ENCODE results near the gene GUK1.

Gene GUK1

DNA sequence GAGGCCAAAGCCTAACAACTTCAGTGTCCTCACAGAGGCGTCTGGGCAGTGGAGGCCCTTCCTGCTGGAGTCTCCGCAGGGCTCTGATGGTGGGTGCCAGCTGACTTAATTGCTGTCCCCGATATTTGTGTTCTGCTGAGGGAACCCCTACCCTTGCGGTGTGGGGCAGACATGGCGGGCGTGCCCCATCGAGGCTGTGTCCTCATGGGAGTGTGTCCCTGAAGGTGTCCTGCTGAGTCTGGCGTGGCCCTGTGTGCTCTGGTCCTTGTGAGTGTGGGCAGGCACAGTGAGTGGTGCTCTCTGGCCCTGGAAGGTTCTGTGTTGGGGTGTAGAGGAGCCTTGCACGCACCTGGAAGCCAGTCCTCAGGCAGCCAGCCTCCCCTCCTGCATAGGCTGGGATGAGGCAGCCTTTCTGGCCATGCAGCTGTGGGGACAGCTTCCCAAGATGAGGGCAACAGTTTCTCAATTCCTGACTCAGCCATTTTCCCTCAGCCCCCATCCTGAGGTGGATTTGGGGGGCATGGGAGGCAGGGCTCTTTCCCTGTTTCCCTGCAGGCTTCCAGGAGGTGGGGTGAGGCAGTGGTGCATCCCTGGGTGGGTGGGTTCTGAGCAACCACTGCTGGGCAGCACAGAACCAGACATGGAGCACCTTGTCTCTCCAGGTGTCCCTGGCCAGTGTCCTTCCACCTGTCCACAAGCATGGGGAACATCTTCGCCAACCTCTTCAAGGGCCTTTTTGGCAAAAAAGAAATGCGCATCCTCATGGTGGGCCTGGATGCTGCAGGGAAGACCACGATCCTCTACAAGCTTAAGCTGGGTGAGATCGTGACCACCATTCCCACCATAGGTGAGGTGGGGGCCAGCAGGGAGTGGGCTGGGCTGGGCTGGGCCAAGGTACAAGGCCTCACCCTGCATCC is 43.4 kb upstream of the GUK1 start:
- Histone ChIP-seq H3K27ac (ENCODE audit: low read depth in 2 of 2, low read length in 2 of 2) (no peak overlapping the region), H3K4me3 (ENCODE audit: low read length in 2 of 2) (no peak overlapping the region), H3K9ac (ENCODE audit: low read depth in 1 of 2, low read length in 2 of 2) (no peak overlapping the region), H3K36me3 (ENCODE audit: control insufficient read depth in 2 of 2, insufficient read depth in 2 of 2, low read length in 2 of 2) (peaks cover 40 to 60% of the 10 kb centered on the region in 2 donors), H3K27me3 (ENCODE audit: control insufficient read depth in 2 of 2, insufficient read depth in 2 of 2, low read length in 2 of 2) (no peaks in the 10 kb centered on the region), H3K9me3 (ENCODE audit: control insufficient read depth in 2 of 2, low read length in 2 of 2) (peaks cover 0 to 4% of the 10 kb centered on the region in 2 donors), H3K4me1 (ENCODE audit: control insufficient read depth in 2 of 2, insufficient read depth in 2 of 2, low read length in 2 of 2) (peaks cover 10 to 12% of the 10 kb centered on the region in 2 donors)

DNA sequence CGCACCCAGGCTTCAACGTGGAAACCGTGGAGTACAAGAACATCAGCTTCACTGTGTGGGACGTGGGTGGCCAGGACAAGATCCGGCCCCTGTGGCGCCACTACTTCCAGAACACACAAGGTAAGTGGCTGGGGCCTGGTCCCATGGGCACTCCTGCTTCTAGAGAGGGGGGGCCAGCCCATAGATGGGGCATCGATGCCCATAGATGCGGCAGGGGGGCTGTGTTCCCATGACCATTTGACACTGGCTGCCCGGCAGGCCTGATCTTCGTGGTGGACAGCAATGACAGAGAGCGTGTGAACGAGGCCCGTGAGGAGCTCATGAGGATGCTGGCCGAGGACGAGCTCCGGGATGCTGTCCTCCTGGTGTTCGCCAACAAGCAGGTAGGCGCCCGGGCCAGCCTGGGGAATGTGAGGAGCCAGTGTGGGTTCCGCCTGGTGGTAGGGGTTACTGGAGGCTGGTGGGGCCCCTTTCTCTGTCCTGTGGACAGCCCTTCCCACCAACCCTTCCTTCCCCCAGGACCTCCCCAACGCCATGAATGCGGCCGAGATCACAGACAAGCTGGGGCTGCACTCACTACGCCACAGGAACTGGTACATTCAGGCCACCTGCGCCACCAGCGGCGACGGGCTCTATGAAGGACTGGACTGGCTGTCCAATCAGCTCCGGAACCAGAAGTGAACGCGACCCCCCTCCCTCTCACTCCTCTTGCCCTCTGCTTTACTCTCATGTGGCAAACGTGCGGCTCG is 42.6 kb upstream of the GUK1 start:
- no peak overlapping the region for H3K4me3 ChIP-seq (ENCODE audit: low read length in 2 of 2)
- no peaks in the 10 kb centered on the region for H3K27me3 ChIP-seq (ENCODE audit: control insufficient read depth in 2 of 2, insufficient read depth in 2 of 2, low read length in 2 of 2)
- H3K9ac ChIP-seq (ENCODE audit: low read depth in 1 of 2, low read length in 2 of 2): no peak overlapping the region
- peaks cover 12% of the 10 kb centered on the region in 2 donors for H3K4me1 ChIP-seq (ENCODE audit: control insufficient read depth in 2 of 2, insufficient read depth in 2 of 2, low read length in 2 of 2)
- peaks cover 0 to 4% of the 10 kb centered on the region in 2 donors for H3K9me3 ChIP-seq (ENCODE audit: control insufficient read depth in 2 of 2, low read length in 2 of 2)
- no peak overlapping the region for H3K27ac ChIP-seq (ENCODE audit: low read depth in 2 of 2, low read length in 2 of 2)
- peaks cover 40 to 55% of the 10 kb centered on the region in 2 donors for H3K36me3 ChIP-seq (ENCODE audit: control insufficient read depth in 2 of 2, insufficient read depth in 2 of 2, low read length in 2 of 2)

DNA sequence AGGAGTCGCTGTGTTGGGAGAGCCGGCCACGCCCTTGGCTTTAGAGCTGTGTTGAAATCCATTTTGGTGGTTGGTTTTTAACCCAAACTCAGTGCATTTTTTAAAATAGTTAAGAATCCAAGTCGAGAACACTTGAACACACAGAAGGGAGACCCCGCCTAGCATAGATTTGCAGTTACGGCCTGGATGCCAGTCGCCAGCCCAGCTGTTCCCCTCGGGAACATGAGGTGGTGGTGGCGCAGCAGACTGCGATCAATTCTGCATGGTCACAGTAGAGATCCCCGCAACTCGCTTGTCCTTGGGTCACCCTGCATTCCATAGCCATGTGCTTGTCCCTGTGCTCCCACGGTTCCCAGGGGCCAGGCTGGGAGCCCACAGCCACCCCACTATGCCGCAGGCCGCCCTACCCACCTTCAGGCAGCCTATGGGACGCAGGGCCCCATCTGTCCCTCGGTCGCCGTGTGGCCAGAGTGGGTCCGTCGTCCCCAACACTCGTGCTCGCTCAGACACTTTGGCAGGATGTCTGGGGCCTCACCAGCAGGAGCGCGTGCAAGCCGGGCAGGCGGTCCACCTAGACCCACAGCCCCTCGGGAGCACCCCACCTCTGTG is 41.7 kb upstream of the GUK1 start:
- Histone ChIP-seq H3K4me1 (ENCODE audit: control insufficient read depth in 2 of 2, insufficient read depth in 2 of 2, low read length in 2 of 2) (peaks cover 13% of the 10 kb centered on the region in 2 donors), H3K27ac (ENCODE audit: low read depth in 2 of 2, low read length in 2 of 2) (no peak overlapping the region), H3K36me3 (ENCODE audit: control insufficient read depth in 2 of 2, insufficient read depth in 2 of 2, low read length in 2 of 2) (peaks cover 40 to 49% of the 10 kb centered on the region in 2 donors), H3K9ac (ENCODE audit: low read depth in 1 of 2, low read length in 2 of 2) (no peak overlapping the region), H3K4me3 (ENCODE audit: low read length in 2 of 2) (no peak overlapping the region), H3K27me3 (ENCODE audit: control insufficient read depth in 2 of 2, insufficient read depth in 2 of 2, low read length in 2 of 2) (no peaks in the 10 kb centered on the region), H3K9me3 (ENCODE audit: control insufficient read depth in 2 of 2, low read length in 2 of 2) (peaks cover 0 to 4% of the 10 kb centered on the region in 2 donors)

DNA sequence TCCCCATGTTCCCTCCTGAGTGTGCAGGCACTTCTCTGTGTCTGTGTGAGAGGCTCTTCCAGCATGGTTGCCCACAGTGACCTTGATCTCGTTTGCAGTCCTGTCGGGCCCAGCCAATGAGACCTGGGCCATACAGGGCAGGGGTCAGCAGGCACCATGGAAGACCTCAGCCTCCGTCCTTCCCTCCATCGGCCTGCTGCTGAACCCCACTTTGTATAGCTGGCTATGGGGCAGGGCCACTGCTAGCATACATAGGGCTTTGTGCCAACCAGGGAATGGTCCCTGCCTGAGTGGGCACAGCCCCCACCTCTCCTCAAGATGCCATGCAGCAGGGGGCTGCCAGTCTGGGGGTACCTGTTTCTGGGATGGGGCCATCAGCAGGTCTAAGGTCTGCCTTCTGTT is 40.7 kb upstream of the GUK1 start:
- H3K9me3 ChIP-seq (ENCODE audit: control insufficient read depth in 2 of 2, low read length in 2 of 2): no peaks in the 10 kb centered on the region
- no peak overlapping the region for H3K27ac ChIP-seq (ENCODE audit: low read depth in 2 of 2, low read length in 2 of 2)
- H3K4me3 ChIP-seq (ENCODE audit: low read length in 2 of 2): no peak overlapping the region
- no peaks in the 10 kb centered on the region for H3K27me3 ChIP-seq (ENCODE audit: control insufficient read depth in 2 of 2, insufficient read depth in 2 of 2, low read length in 2 of 2)
- H3K9ac ChIP-seq (ENCODE audit: low read depth in 1 of 2, low read length in 2 of 2): no peak overlapping the region
- peaks cover 36 to 49% of the 10 kb centered on the region in 2 donors for H3K36me3 ChIP-seq (ENCODE audit: control insufficient read depth in 2 of 2, insufficient read depth in 2 of 2, low read length in 2 of 2)
- peaks cover 16% of the 10 kb centered on the region in 2 donors for H3K4me1 ChIP-seq (ENCODE audit: control insufficient read depth in 2 of 2, insufficient read depth in 2 of 2, low read length in 2 of 2)

DNA sequence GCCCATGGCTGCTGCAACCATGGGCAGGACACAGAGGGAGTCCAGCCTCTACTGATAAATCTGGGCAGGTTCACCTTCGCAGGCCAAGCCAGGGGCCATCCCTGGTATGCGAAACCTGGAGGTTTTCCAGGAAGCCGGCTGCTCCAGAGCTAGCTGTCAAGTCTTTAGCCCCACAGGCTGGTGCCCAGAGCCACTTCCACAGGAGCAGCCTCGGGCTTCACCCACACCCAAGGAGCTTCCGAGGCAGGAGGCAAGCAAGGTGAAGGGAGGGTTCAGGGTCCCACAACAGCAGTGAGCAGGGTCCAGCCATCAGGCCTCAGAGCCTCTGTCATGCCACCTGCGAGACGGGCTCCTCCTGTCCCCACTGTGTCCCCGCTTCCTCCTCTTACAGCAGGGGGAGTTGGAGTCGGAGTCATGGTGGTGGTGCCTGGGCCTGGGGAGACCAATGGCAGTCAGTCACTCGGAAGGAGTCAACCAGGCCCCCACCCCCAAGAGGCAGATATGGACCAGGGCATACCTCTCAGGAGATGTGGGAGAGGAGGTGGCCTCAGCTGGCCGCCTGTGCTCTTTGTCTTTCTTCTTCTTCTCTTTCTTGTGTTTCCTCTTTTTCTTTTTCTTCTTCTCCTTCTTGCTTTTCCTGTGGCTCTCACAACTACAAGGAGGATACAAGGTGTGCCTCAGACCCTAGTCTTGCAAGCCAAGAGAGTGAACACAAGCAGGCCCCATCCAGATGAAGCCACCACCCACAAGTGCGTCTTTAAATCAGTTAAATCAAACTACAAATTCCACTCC is 39.1 kb upstream of the GUK1 start:
- Histone ChIP-seq H3K27ac (ENCODE audit: low read depth in 2 of 2, low read length in 2 of 2) (peak overlapping the region in 1 of 2 donors; percentile 96), H3K9ac (ENCODE audit: low read depth in 1 of 2, low read length in 2 of 2) (peak overlapping the region in 1 of 2 donors; percentile 63), H3K9me3 (ENCODE audit: control insufficient read depth in 2 of 2, low read length in 2 of 2) (no peaks in the 10 kb centered on the region), H3K36me3 (ENCODE audit: control insufficient read depth in 2 of 2, insufficient read depth in 2 of 2, low read length in 2 of 2) (peaks cover 38 to 46% of the 10 kb centered on the region in 2 donors), H3K4me3 (ENCODE audit: low read length in 2 of 2) (peak overlapping the region in 1 of 2 donors; percentile 13), H3K27me3 (ENCODE audit: control insufficient read depth in 2 of 2, insufficient read depth in 2 of 2, low read length in 2 of 2) (no peaks in the 10 kb centered on the region), H3K4me1 (ENCODE audit: control insufficient read depth in 2 of 2, insufficient read depth in 2 of 2, low read length in 2 of 2) (peaks cover 16% of the 10 kb centered on the region in 2 donors)

DNA sequence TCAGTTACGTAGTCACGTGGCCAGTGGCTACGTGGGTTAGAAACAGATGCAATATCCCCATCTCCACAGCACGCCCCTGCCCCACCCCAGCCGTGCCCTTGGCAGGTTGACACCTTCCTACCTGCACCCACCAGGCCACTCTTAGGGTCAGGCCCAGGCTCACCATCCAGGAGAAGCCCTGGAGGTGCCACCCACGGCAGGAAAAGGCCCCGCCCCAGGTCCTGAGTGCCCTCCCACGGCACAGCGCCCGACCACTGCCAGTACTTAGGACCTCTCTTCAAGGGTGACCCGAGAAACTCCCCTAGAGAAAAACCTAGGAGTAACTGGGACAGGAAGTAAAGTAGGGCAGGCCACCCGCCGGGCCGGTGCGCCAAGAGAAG is 38.5 kb upstream of the GUK1 start:
- peaks cover 40 to 50% of the 10 kb centered on the region in 2 donors for H3K36me3 ChIP-seq (ENCODE audit: control insufficient read depth in 2 of 2, insufficient read depth in 2 of 2, low read length in 2 of 2)
- H3K4me3 ChIP-seq (ENCODE audit: low read length in 2 of 2): peak overlapping the region; percentile 81 to 84
- no peaks in the 10 kb centered on the region for H3K9me3 ChIP-seq (ENCODE audit: control insufficient read depth in 2 of 2, low read length in 2 of 2)
- H3K27me3 ChIP-seq (ENCODE audit: control insufficient read depth in 2 of 2, insufficient read depth in 2 of 2, low read length in 2 of 2): no peaks in the 10 kb centered on the region
- H3K4me1 ChIP-seq (ENCODE audit: control insufficient read depth in 2 of 2, insufficient read depth in 2 of 2, low read length in 2 of 2): peaks cover 16% of the 10 kb centered on the region in 2 donors
- H3K9ac ChIP-seq (ENCODE audit: low read depth in 1 of 2, low read length in 2 of 2): peak overlapping the region in 1 of 2 donors; percentile 63
- H3K27ac ChIP-seq (ENCODE audit: low read depth in 2 of 2, low read length in 2 of 2): peak overlapping the region; percentile 94 to 96

DNA sequence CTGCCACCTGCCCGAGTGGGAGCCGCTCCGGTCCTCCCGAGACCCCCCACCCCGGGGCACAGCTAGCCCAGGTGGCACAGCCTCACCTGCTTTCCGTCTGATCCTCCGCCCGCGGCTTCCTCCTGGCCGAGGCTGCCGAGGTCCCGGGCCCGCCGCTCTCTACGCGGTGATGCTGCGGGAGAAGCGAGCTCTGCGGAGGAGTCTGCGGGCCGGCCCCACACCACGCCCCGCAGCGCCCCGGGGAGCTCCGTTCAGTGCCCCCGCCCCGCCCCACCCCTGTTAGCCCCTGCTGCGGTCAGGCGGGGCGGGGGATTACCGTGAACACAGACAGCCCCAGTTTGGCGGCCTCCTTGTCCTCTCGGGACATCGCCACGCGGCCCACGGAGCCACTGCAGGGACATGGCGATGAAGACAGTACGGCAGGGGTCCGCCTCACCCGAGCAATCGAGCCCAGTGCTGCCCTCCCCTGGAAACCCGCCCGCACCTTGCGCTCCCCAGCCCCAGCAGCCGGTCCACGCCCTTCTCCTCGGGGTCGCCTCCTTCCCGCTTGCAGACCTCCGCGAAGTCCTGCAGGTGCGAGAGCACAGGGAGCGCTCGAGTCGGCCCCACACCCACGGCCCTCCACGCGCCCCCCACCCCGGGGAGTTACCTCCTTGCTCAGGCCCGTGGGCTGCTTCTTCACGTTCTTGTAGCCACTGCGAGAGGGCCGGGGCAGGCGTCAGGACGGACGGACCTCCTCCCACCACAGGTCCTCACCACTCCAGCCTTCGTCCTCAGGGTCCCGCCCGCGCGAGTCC is 37.9 kb upstream of the GUK1 start:
- H3K27me3 ChIP-seq (ENCODE audit: control insufficient read depth in 2 of 2, insufficient read depth in 2 of 2, low read length in 2 of 2): no peaks in the 10 kb centered on the region
- H3K27ac ChIP-seq (ENCODE audit: low read depth in 2 of 2, low read length in 2 of 2): peak overlapping the region; percentile 94 to 96
- H3K4me1 ChIP-seq (ENCODE audit: control insufficient read depth in 2 of 2, insufficient read depth in 2 of 2, low read length in 2 of 2): peaks cover 13 to 16% of the 10 kb centered on the region in 2 donors
- H3K9me3 ChIP-seq (ENCODE audit: control insufficient read depth in 2 of 2, low read length in 2 of 2): no peaks in the 10 kb centered on the region
- peak overlapping the region; percentile 41 to 63 for H3K9ac ChIP-seq (ENCODE audit: low read depth in 1 of 2, low read length in 2 of 2)
- peaks cover 38 to 44% of the 10 kb centered on the region in 2 donors for H3K36me3 ChIP-seq (ENCODE audit: control insufficient read depth in 2 of 2, insufficient read depth in 2 of 2, low read length in 2 of 2)
- peak overlapping the region; percentile 81 to 84 for H3K4me3 ChIP-seq (ENCODE audit: low read length in 2 of 2)

DNA sequence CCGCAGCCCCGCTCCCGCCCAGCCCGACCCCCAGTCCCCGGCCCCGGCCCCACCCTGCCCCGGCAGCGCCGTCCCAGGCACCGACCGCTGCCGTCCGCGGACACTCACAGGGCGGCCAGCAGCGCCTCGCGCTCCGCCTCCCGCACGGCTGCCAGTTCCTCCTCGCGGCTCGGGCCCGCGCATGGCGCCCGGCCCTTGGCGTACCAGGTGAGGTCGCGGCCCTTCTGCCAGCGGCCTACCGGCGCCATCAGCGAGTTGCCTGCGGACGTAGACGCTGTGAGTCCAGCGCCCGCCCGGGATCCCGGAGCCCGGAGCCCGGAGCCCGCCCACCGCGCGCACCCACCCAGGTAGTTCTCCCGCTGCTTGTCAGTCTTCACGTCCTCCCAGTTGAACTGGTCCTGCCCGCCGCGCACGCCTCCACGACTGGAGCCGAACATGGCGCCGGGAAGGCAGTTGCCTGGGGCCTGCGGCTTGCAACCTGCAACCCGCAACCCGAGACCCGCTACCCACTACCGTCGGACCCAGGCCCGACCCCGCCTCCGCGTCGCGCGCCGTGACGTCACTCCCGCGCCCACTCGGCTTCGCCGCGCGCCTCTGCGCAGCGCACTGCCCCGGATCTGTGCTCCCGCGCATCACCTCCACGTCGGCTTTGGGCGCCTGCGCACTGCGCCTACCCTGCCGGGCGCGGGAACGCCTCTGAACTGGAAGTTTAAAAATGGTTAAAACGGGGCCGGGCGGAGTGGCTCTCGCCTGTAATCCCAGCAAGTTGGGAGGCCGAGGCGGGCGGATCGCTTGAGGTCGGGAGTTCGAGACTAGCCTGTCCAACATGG is 37.1 kb upstream of the GUK1 start, which contains the start of gene C1orf35:
Gene C1orf35 (minus strand): TSS at position 535 of the 830 bp plus-strand sequence. CDS start 98 bp downstream, at position 437.
- Histone ChIP-seq H3K9ac (ENCODE audit: low read depth in 1 of 2, low read length in 2 of 2) (peak within 1 kb of the TSS; percentile 74 to 80), H3K36me3 (ENCODE audit: control insufficient read depth in 2 of 2, insufficient read depth in 2 of 2, low read length in 2 of 2) (peaks cover 34 to 39% of the 10 kb centered on the region in 2 donors), H3K9me3 (ENCODE audit: control insufficient read depth in 2 of 2, low read length in 2 of 2) (no peaks in the 10 kb centered on the region), H3K4me3 (ENCODE audit: low read length in 2 of 2) (peak within 1 kb of the TSS; percentile 81 to 84), H3K4me1 (ENCODE audit: control insufficient read depth in 2 of 2, insufficient read depth in 2 of 2, low read length in 2 of 2) (peaks cover 16 to 19% of the 10 kb centered on the region in 2 donors), H3K27me3 (ENCODE audit: control insufficient read depth in 2 of 2, insufficient read depth in 2 of 2, low read length in 2 of 2) (no peaks in the 10 kb centered on the region), H3K27ac (ENCODE audit: low read depth in 2 of 2, low read length in 2 of 2) (peak within 1 kb of the TSS; percentile 94 to 96)
